ENCODE measurements around the gene MALT1. TPM values are rescaled to one million over a fixed set of nuclear protein-coding genes. Genes with fewer than 3 reads are reported as not detected.

Gene MALT1
- total and polyA plus RNA-seq, 9 of the 15 experiments (the other 6 are each of a cell fraction or from before 2014, with no cell fraction given) = 0.14 to 1.6 (median 0.32) TPM

- TF ChIP-seq MAZ (CRISPR knock-in tag; conservative IDR thresholded peaks at IDR 0.05 in 1 of 2, IDR thresholded peaks at IDR 0.05 in 1 of 2) = 0 out of 4 replicates have a peak, but pooled peaks of 1 of the 2 experiments have one; percentile 46
- TF ChIP-seq HCFC1 (IDR thresholded peaks at IDR 0.05; ENCODE audit: low read depth, low read length) = no peak
- TF ChIP-seq ZFX (CRISPR knock-in tag; IDR thresholded peaks at IDR 0.05) = peak; percentile 62
- 0 out of 2 replicates have a peak, but pooled peaks have one; percentile 27 for TF ChIP-seq TARDBP (IDR thresholded peaks at IDR 0.05)
- TF ChIP-seq, protein P1, sequence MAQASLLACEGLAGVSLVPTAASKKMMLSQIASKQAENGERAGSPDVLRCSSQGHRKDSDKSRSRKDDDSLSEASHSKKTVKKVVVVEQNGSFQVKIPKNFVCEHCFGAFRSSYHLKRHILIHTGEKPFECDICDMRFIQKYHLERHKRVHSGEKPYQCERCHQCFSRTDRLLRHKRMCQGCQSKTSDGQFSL (CRISPR knock-in tag; IDR thresholded peaks at IDR 0.05) = no peak
- TF ChIP-seq, protein P1 (tag; IDR thresholded peaks at IDR 0.05) = no peak
Measured at GRCh38 chr18:58671111-58671631, at the start of gene MALT1 (continued).

- BruUV-seq (replicated peaks) = no TSS peak
- Histone ChIP-seq H3K36me3 (ENCODE audit: control insufficient read depth, insufficient read depth, low read length) (no peaks in the 10 kb centered on the region), H3K79me2 (ENCODE audit: control insufficient read depth, insufficient read depth, low read length) (no peaks in the 10 kb centered on the region), H3K27ac (ENCODE audit: extremely low read depth, low read depth, low read length) (no peak overlapping the region), H3K27me3 (ENCODE audit: control insufficient read depth in 2 of 2, insufficient read depth in 2 of 2, low read length in 2 of 2) (peaks cover 2% of the 10 kb centered on the region in 2 experiments; a peak in 3 of 5 replicates), H3K9me3 (replicated peaks; ENCODE audit: control insufficient read depth, insufficient read depth, low read depth, low read length) (no peaks in the 10 kb centered on the region), H3K9ac (ENCODE audit: insufficient read depth in 1 of 2, low read depth in 2 of 2, low read length in 2 of 2) (no peak overlapping the region), H2AFZ (ENCODE audit: low read depth, low read length) (no peak overlapping the region), H3K4me2 (ENCODE audit: insufficient read depth, low read length) (no peak overlapping the region), H3K4me1 (replicated peaks in 1 of 2; ENCODE audit: control insufficient read depth in 2 of 2, insufficient read depth in 2 of 2, low read length in 2 of 2) (no peaks in the 10 kb centered on the region; a peak in 1 of 5 replicates), H4K20me1 (replicated peaks; ENCODE audit: control insufficient read depth, insufficient read depth, low read length) (no peaks in the 10 kb centered on the region), H3K4me3 (no peak overlapping the region), H3K9me1 (ENCODE audit: control insufficient read depth, insufficient read depth, low read length) (no peaks in the 10 kb centered on the region)
- WGBS (ENCODE audit: insufficient coverage, low coverage, missing lambda C conversion rate) = 0% methylated on average over 6 of the region's 6 CpGs
- DNase-seq (ENCODE audit: extremely low read depth in 1 of 4, low spot score in 3 of 4) (no peak), FAIRE-seq (no peak), ATAC-seq (no peak)
- ChIA-PET POLR2A (interaction anchor here (0.6 kb wide), 1 partner anchor 942 kb away, joined by 3 read pairs; no protein-coding TSS in a partner anchor), CTCF (ENCODE audit: low intra/inter-chr PET ratio) (no interaction called here)
- in situ Hi-C loops (cut with MboI) (no loop called here), intact Hi-C loops (cut with micrococcal nuclease) (no loop called here)
- TF ChIP-seq ZNF407 (IDR thresholded peaks at IDR 0.05; ENCODE audit: low read depth) (no peak), ETV1 (tag; conservative IDR thresholded peaks at IDR 0.05; ENCODE audit: low read depth) (no peak), NCOR1 (IDR thresholded peaks at IDR 0.05) (no peak), BHLHE40 (IDR thresholded peaks at IDR 0.05; ENCODE audit: low read length) (no peak), E2F3 (CRISPR knock-in tag; IDR thresholded peaks at IDR 0.05) (no peak), HES1 (IDR thresholded peaks at IDR 0.05; ENCODE audit: low read depth) (no peak)
Measured at GRCh38 chr18:58624011-58624410, 47.3 kb upstream of the MALT1 start.

Measured in K562 (cell line).